Neural progenitor cell (in vitro differentiated cells): ENCODE data around the gene LGI4. TPM values are rescaled to one million over a fixed set of nuclear protein-coding genes. Genes with fewer than 3 reads are reported as not detected.
A peak's percentile ranks its signal among the peaks of the same experiment; 100 is the strongest.

ENCODE experiments used
- DNase-seq: peaks from one replicate; pipeline ENCODE4 v3.0.0-alpha.2; 2016; ENCODE audit warnings: low spot score
- H2AFZ ChIP-seq: fragments of 200-600 bp; sonication (generic); replicated peaks from 2 replicates; pipeline ENCODE4 v1.6.1; 2016; ENCODE audit warnings: antibody characterized with exemption
- H3F3A ChIP-seq: fragments of 200-600 bp; sonication (generic); 2 replicates; pipeline ENCODE4 v1.6.1; 2016; ENCODE audit warnings: antibody characterized with exemption, low read depth
- H3K27ac ChIP-seq: fragments of 200-600 bp; sonication (generic); 2 replicates; pipeline ENCODE4 v1.5.1; 2016; ENCODE audit warnings: mild to moderate bottlenecking
- H3K27me3 ChIP-seq: fragments of 200-600 bp; sonication (generic); 2 replicates; pipeline ENCODE4 v1.6.1; 2016; ENCODE audit warnings: mild to moderate bottlenecking, moderate library complexity
- H3K36me3 ChIP-seq: fragments of 200-600 bp; sonication (generic); 2 replicates; pipeline ENCODE4 v1.5.1; 2016
- H3K4me1 ChIP-seq: fragments of 200-600 bp; sonication (generic); 2 replicates; pipeline ENCODE4 v1.6.1; 2016; ENCODE audit warnings: mixed run types
- H3K4me2 ChIP-seq: fragments of 200-600 bp; sonication (generic); 2 replicates; pipeline ENCODE4 v1.6.1; 2016
- H3K4me3 ChIP-seq: fragments of 200-600 bp; sonication (generic); 2 replicates; pipeline ENCODE4 v1.5.1; 2016
- H3K79me2 ChIP-seq: fragments of 200-600 bp; sonication (generic); 2 replicates; pipeline ENCODE4 v1.6.1; 2016; ENCODE audit warnings: low read depth
- H3K9ac ChIP-seq: fragments of 200-600 bp; sonication (generic); 2 replicates; pipeline ENCODE4 v1.6.1; 2016
- H3K9me3 ChIP-seq: fragments of 200-600 bp; sonication (generic); 2 replicates; pipeline ENCODE4 v1.5.1; 2016; ENCODE audit warnings: low read depth
- H4K20me1 ChIP-seq: fragments of 200-600 bp; sonication (generic); 2 replicates; pipeline ENCODE4 v1.6.1; 2016; ENCODE audit warnings: low read depth
- H3K27ac Mint-ChIP-seq: 3 replicates; pipeline ENCODE4 v1.8.0; 2021; ENCODE audit warnings: mixed read lengths
- H3K27me3 Mint-ChIP-seq: 2 replicates; pipeline ENCODE4 v1.8.0; 2022; ENCODE audit warnings: low read depth, mild to moderate bottlenecking, inconsistent platforms, moderate library complexity, mixed read lengths; ENCODE audit not compliant: insufficient read depth
- H3K36me3 Mint-ChIP-seq: 3 replicates; pipeline ENCODE4 v1.8.0; 2021; ENCODE audit warnings: mixed read lengths
- H3K4me1 Mint-ChIP-seq: 3 replicates; pipeline ENCODE4 v1.8.0; 2021; ENCODE audit warnings: mixed read lengths
- H3K4me3 Mint-ChIP-seq: 3 replicates; pipeline ENCODE4 v1.8.0; 2021; ENCODE audit warnings: mild to moderate bottlenecking, moderate library complexity, mixed read lengths
- H3K9me3 Mint-ChIP-seq: 3 replicates; pipeline ENCODE4 v1.8.0; 2020; ENCODE audit warnings: mixed read lengths
- EZH2 ChIP-seq: fragments of 200-600 bp; sonication (generic); IDR thresholded peaks from 2 replicates; pipeline ENCODE4 v1.6.1; 2017; ENCODE audit warnings: antibody characterized with exemption, mild to moderate bottlenecking, moderate library complexity
- EZH2phosphoT487 ChIP-seq: fragments of 200-600 bp; sonication (generic); IDR thresholded peaks from 2 replicates; pipeline ENCODE4 v1.6.1; 2017; ENCODE audit warnings: antibody characterized with exemption
- total RNA-seq: library from RNA; depleted of rRNA; stranded (reverse); fragments of >200 nt; gene quantifications from 2 replicates; pipeline ENCODE4 v1.2.3, GENCODE V29; 2015; ENCODE audit warnings: low replicate concordance
- TF ChIP-seq, protein P1 (sequence below): fragments of 200-600 bp; sonication (generic); IDR thresholded peaks from 2 replicates; pipeline ENCODE4 v1.5.1; 2017; ENCODE audit warnings: antibody characterized with exemption, mild to moderate bottlenecking

LGI4 gene
- total RNA-seq, 1 donor from 2014 or later = not detected

- Histone ChIP-seq H2AFZ (no peak overlapping the region), H3K4me2 (no peak overlapping the region), H3K27ac (no peak overlapping the region), H3F3A (peaks cover 7% of the 10 kb centered on the region), H3K79me2 (no peaks in the 10 kb centered on the region), H3K36me3 (no peaks in the 10 kb centered on the region), H3K4me1 (peaks cover 4% of the 10 kb centered on the region), H3K9ac (no peak overlapping the region), H3K4me3 (no peak overlapping the region), H4K20me1 (no peaks in the 10 kb centered on the region), H3K27me3 (no peaks in the 10 kb centered on the region), H3K9me3 (no peaks in the 10 kb centered on the region)
- H3K4me3 Mint-ChIP-seq = peak overlapping the region; percentile 16
- peaks cover 5% of the 10 kb centered on the region for H3K27me3 Mint-ChIP-seq
- peaks cover 8% of the 10 kb centered on the region for H3K4me1 Mint-ChIP-seq
- H3K27ac Mint-ChIP-seq = no peak overlapping the region
- H3K9me3 Mint-ChIP-seq = peaks cover 3% of the 10 kb centered on the region
- DNase-seq = no peak
- no peaks in the 10 kb centered on the region for H3K36me3 Mint-ChIP-seq
- TF ChIP-seq, protein P1, sequence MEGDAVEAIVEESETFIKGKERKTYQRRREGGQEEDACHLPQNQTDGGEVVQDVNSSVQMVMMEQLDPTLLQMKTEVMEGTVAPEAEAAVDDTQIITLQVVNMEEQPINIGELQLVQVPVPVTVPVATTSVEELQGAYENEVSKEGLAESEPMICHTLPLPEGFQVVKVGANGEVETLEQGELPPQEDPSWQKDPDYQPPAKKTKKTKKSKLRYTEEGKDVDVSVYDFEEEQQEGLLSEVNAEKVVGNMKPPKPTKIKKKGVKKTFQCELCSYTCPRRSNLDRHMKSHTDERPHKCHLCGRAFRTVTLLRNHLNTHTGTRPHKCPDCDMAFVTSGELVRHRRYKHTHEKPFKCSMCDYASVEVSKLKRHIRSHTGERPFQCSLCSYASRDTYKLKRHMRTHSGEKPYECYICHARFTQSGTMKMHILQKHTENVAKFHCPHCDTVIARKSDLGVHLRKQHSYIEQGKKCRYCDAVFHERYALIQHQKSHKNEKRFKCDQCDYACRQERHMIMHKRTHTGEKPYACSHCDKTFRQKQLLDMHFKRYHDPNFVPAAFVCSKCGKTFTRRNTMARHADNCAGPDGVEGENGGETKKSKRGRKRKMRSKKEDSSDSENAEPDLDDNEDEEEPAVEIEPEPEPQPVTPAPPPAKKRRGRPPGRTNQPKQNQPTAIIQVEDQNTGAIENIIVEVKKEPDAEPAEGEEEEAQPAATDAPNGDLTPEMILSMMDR = no peak
- TF ChIP-seq EZH2phosphoT487 = no peak
Measured at GRCh38 chr19:35108730-35109129, 26.1 kb downstream of the LGI4 start.

- Mint-ChIP-seq H3K36me3 (no peaks in the 10 kb centered on the region), H3K27ac (no peak overlapping the region), H3K4me3 (no peak overlapping the region)
Measured at GRCh38 chr19:35107545-35107944, 27.3 kb downstream of the LGI4 start.

DNA sequence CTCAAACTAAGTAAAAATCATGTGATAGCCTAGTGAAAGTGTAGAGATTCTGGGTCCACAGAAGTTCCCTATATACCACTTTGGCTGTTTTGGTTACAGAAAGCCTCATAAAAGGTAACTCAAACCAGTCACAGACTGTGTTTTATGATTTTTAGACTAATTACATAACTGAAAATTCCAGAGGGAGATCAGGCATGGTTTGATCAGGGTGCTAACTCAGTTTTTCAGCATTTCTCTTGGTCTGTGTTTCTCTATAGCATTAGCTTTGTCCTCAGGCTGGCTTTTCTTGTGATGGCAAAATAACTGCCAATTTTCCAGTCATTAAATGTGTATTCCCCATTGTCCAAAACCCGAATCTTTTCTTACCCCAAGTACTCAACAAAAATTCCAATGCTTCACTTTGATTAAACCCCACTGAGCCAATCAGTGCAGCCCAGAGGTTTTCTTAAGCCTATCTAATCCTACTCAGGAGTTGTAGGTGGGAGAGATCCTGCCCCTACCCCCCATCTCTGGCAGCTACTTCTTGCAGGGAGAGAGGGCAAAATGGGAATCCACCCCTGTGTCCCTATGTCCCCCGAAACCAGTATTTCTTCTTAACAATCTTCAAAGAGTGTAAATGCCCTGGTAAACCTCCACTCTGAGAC, 27.8 kb downstream of the LGI4 start:
- H3K36me3 Mint-ChIP-seq = no peaks in the 10 kb centered on the region
- Histone ChIP-seq H3K9me3 (no peaks in the 10 kb centered on the region), H3K4me1 (peaks cover 4% of the 10 kb centered on the region), H3K27me3 (no peaks in the 10 kb centered on the region), H3K27ac (no peak overlapping the region), H3K79me2 (no peaks in the 10 kb centered on the region), H4K20me1 (no peaks in the 10 kb centered on the region), H3K4me3 (no peak overlapping the region), H3K36me3 (no peaks in the 10 kb centered on the region), H3K4me2 (no peak overlapping the region), H3K9ac (no peak overlapping the region), H3F3A (peaks cover 7% of the 10 kb centered on the region), H2AFZ (no peak overlapping the region)
- no peak overlapping the region for H3K27ac Mint-ChIP-seq
- peaks cover 6% of the 10 kb centered on the region for H3K27me3 Mint-ChIP-seq
- H3K9me3 Mint-ChIP-seq = peaks cover 3% of the 10 kb centered on the region
- H3K4me1 Mint-ChIP-seq = peaks cover 8% of the 10 kb centered on the region
- no peak overlapping the region for H3K4me3 Mint-ChIP-seq
- no peak for DNase-seq
- TF ChIP-seq, protein P1 = no peak
- no peak for TF ChIP-seq EZH2phosphoT487
- TF ChIP-seq EZH2 = no peak

More at GRCh38 chr19:35107545-35107944, 27.3 kb downstream of the LGI4 start:
- no peak overlapping the region for H3K9ac ChIP-seq
- H3K27me3 ChIP-seq = no peaks in the 10 kb centered on the region
- Mint-ChIP-seq H3K4me1 (peaks cover 8% of the 10 kb centered on the region), H3K9me3 (peaks cover 3% of the 10 kb centered on the region), H3K27me3 (peaks cover 6% of the 10 kb centered on the region)
- no peak overlapping the region for H3K27ac ChIP-seq
- peaks cover 4% of the 10 kb centered on the region for H3K4me1 ChIP-seq
- no peaks in the 10 kb centered on the region for H4K20me1 ChIP-seq
- no peak overlapping the region for H3K4me2 ChIP-seq
- H3F3A ChIP-seq = peaks cover 7% of the 10 kb centered on the region
- H3K9me3 ChIP-seq = no peaks in the 10 kb centered on the region
- no peak overlapping the region for H3K4me3 ChIP-seq
- no peak for TF ChIP-seq EZH2
- TF ChIP-seq EZH2phosphoT487 = no peak
- TF ChIP-seq, protein P1 = no peak
- no peak for DNase-seq
- no peaks in the 10 kb centered on the region for H3K79me2 ChIP-seq
- H2AFZ ChIP-seq = no peak overlapping the region
- H3K36me3 ChIP-seq = no peaks in the 10 kb centered on the region
